HepG2 (cell line): Measurements from ENCODE around the gene CHD9. TPM values are rescaled to one million over a fixed set of nuclear protein-coding genes. Genes with fewer than 3 reads are reported as not detected.
A peak's percentile ranks its signal among the peaks of the same experiment; 100 is the strongest.

Experiments
- EEA1 ChIP-seq: sonication (generic); formaldehyde crosslinking; IDR thresholded peaks from 2 replicates; pipeline ENCODE4 v1.5.1; 2020; ENCODE audit warnings: mild to moderate bottlenecking, missing genetic modification reagents, borderline replicate concordance
- HDAC2 ChIP-seq: sonication (generic); formaldehyde crosslinking; IDR thresholded peaks from 2 replicates; pipeline ENCODE4 v1.4.0; 2020; ENCODE audit warnings: missing genetic modification reagents
- KMT2A ChIP-seq: sonication (generic); formaldehyde crosslinking; IDR thresholded peaks from 2 replicates; pipeline ENCODE4 v1.4.0; 2020; ENCODE audit warnings: missing genetic modification reagents
- MEIS1 ChIP-seq: sonication (generic); formaldehyde crosslinking; IDR thresholded peaks from 2 replicates; pipeline ENCODE4 v1.9.0; 2021; ENCODE audit warnings: mild to moderate bottlenecking, missing genetic modification reagents, moderate library complexity, borderline replicate concordance
- NCOR1 ChIP-seq: fragments of 200-600 bp; sonication (generic); IDR thresholded peaks from 2 replicates; pipeline ENCODE4 v1.7.0; 2017; ENCODE audit warnings: antibody characterized with exemption, low read length, borderline replicate concordance
- NFIB ChIP-seq: sonication (generic); formaldehyde crosslinking; IDR thresholded peaks from 2 replicates; pipeline ENCODE4 v1.9.0; 2021; ENCODE audit warnings: missing genetic modification reagents, mild to moderate bottlenecking, borderline replicate concordance
- RERE ChIP-seq: IDR thresholded peaks from 2 replicates; pipeline ENCODE4 v1.6.1; 2016; ENCODE audit warnings: low read depth, missing genetic modification reagents, missing compliant biosample characterization
- SKI ChIP-seq: fragments of 450-650 bp; IDR thresholded peaks from one replicate; pipeline ENCODE4 v1.6.1; 2018; ENCODE audit warnings: mild to moderate bottlenecking; ENCODE audit not compliant: partially characterized antibody
- SRSF9 ChIP-seq: fragments of 200-400 bp; formaldehyde crosslinking; IDR thresholded peaks from 2 replicates; pipeline ENCODE4 v1.6.1; 2018; ENCODE audit warnings: borderline replicate concordance, mild to moderate bottlenecking, low read depth, low read length; ENCODE audit not compliant: insufficient read depth, poor library complexity, severe bottlenecking
- TAF1 ChIP-seq: sonication (generic); formaldehyde crosslinking; IDR thresholded peaks from 2 replicates; pipeline ENCODE4 v1.4.0; 2020; ENCODE audit warnings: missing genetic modification reagents
- ZMAT5 ChIP-seq: sonication (generic); formaldehyde crosslinking; IDR thresholded peaks from 2 replicates; pipeline ENCODE4 v1.5.0; 2020; ENCODE audit warnings: mild to moderate bottlenecking, low read depth, missing genetic modification reagents, borderline replicate concordance
- ZNF17 ChIP-seq: sonication (generic); formaldehyde crosslinking; IDR thresholded peaks from 2 replicates; pipeline ENCODE4 v1.5.0; 2020; ENCODE audit warnings: mild to moderate bottlenecking, missing genetic modification reagents
- ZNF264 ChIP-seq: sonication (generic); formaldehyde crosslinking; IDR thresholded peaks from 2 replicates; pipeline ENCODE4 v1.4.0; 2020; ENCODE audit warnings: missing genetic modification reagents
- ZNF562 ChIP-seq: sonication (generic); formaldehyde crosslinking; IDR thresholded peaks from 2 replicates; pipeline ENCODE4 v1.8.0; 2022; ENCODE audit warnings: missing genetic modification reagents, borderline replicate concordance
- ZNF598 ChIP-seq: sonication (generic); formaldehyde crosslinking; IDR thresholded peaks from 2 replicates; pipeline ENCODE4 v1.5.1; 2020; ENCODE audit warnings: mild to moderate bottlenecking, missing genetic modification reagents, borderline replicate concordance
- ZNF891 ChIP-seq: sonication (generic); formaldehyde crosslinking; IDR thresholded peaks from 2 replicates; pipeline ENCODE4 v1.5.0; 2020; ENCODE audit warnings: mild to moderate bottlenecking, missing genetic modification reagents
- ZUFSP ChIP-seq: sonication (generic); formaldehyde crosslinking; IDR thresholded peaks from 2 replicates; pipeline ENCODE4 v1.9.0; 2021; ENCODE audit warnings: missing genetic modification reagents, mild to moderate bottlenecking, borderline replicate concordance
- polyA plus RNA-seq, 8 experiments: library from polyadenylated mRNA; depleted of rRNA in 3 of 8; stranded (reverse) in 7 of 8; unstranded in 1 of 8; fragments of >200 nt; fragmentation: Illumina TruSeq in 4 of 8; extraction: Trizol in 4 of 8; gene quantifications; 2 replicates each; pipeline versions ENCODE4 v1.2.1 to v1.2.3, GENCODE V29; 2011 to 2016; ENCODE audit warnings: low read depth in 4 of 8, missing spikeins in 1 of 8, mixed read lengths in 1 of 8; ENCODE audit not compliant: insufficient read depth in 1 of 8
- total RNA-seq, 5 experiments: library from RNA; depleted of rRNA; stranded (reverse); fragments of >200 nt; fragmentation: Illumina TruSeq; extraction: Trizol; gene quantifications; 2 replicates each; pipeline ENCODE4 v1.2.3, GENCODE V29; 2016; ENCODE audit warnings: low read depth in 1 of 5
- TF ChIP-seq, protein P1 (sequence below): fragments of 450-650 bp; IDR thresholded peaks from 2 replicates; pipeline ENCODE4 v1.6.1; 2016

Gene CHD9
- total and polyA plus RNA-seq, 2 of the 13 experiments (the other 11 are each of a cell fraction or from before 2014, with no cell fraction given) = 23.4 to 27.7 TPM

DNA sequence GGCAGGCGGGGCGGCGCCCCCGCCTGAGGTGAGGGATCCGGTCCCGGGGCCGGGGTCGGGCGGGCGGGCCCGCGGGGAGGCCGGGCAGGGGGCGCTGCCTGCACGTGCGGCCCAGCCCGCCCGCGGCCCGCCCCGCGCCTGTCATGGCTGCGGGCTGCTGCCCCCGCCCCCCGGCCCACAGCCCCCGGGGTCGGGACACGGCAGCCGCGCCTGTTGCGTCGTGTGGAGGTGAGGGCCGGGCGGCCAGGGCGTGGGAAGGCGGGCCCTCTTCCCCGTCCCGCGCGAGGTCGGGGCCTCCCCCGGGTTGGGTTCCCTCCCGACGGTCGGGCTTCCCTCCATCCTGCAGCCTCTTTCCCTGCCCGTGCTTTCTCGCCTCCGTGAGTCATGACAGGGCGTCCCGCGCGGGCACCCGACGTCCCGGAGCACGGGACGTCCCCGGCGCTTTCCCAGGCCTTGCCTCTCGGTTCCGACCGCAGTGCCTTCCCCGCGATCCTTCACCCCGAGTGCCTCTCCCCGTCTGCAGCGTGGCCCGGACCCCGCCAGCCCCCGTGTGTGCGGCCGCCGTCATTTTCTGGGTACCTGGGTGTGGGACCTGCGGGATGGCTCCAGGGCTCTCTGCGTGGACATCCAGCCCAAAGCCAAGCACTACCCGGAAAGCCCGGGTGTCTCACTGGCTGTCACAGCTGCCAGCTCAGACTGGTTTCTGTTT is 76.7 kb downstream of the CHD9 start (continued):
- 0 out of 2 replicates have a peak, but pooled peaks have one; percentile 37 for TF ChIP-seq HDAC2 (CRISPR knock-in tag)
- TF ChIP-seq ZNF562 (CRISPR knock-in tag) = no peak
- TF ChIP-seq NCOR1 = no peak
- TF ChIP-seq ZNF891 (CRISPR knock-in tag) = peak; percentile 82; the same call in 1 of the 2 replicates
- TF ChIP-seq EEA1 (CRISPR knock-in tag) = no peak; the same call in 1 of the 2 replicates
- peak; percentile 85; the same call in 1 of the 2 replicates for TF ChIP-seq KMT2A (CRISPR knock-in tag)
- no peak for TF ChIP-seq ZNF264 (CRISPR knock-in tag)
- TF ChIP-seq ZNF17 (CRISPR knock-in tag) = no peak
- no peak for TF ChIP-seq ZUFSP
- no peak for TF ChIP-seq ZMAT5 (CRISPR knock-in tag)
- peak; percentile 60; the same call in 1 of the 2 replicates for TF ChIP-seq MEIS1
- TF ChIP-seq NFIB (CRISPR knock-in tag) = no peak
- no peak for TF ChIP-seq RERE (CRISPR knock-in tag)
- peak; percentile 25 for TF ChIP-seq SKI
- no peak; the same call in 1 of the 2 replicates for TF ChIP-seq TAF1 (CRISPR knock-in tag)
- TF ChIP-seq SRSF9 = no peak
- TF ChIP-seq, protein P1, sequence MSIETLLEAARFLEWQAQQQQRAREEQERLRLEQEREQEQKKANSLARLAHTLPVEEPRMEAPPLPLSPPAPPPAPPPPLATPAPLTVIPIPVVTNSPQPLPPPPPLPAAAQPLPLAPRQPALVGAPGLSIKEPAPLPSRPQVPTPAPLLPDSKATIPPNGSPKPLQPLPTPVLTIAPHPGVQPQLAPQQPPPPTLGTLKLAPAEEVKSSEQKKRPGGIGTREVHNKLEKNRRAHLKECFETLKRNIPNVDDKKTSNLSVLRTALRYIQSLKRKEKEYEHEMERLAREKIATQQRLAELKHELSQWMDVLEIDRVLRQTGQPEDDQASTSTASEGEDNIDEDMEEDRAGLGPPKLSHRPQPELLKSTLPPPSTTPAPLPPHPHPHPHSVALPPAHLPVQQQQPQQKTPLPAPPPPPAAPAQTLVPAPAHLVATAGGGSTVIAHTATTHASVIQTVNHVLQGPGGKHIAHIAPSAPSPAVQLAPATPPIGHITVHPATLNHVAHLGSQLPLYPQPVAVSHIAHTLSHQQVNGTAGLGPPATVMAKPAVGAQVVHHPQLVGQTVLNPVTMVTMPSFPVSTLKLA = no peak
- TF ChIP-seq ZNF598 (CRISPR knock-in tag) = 0 out of 2 replicates have a peak, but pooled peaks have one; percentile 43
